Ectodermal cell (in vitro differentiated cells): ENCODE measurements around the gene PYDC2.
"Not testable (repeated sequence)": the region's sequence is repeated elsewhere in the genome, so short reads cannot be mapped to it uniquely, and the experiment has no call there.

Source experiments
- H3K27ac ChIP-seq: 2 replicates; pipeline ENCODE4 v1.7.0; 2013; ENCODE audit warnings: mild to moderate bottlenecking, low read depth, low read length; ENCODE audit not compliant: insufficient read depth, poor library complexity, severe bottlenecking
- H3K27me3 ChIP-seq: 2 replicates; pipeline ENCODE4 v1.7.0; 2013; ENCODE audit warnings: mild to moderate bottlenecking, low read length; ENCODE audit not compliant: insufficient read depth, control insufficient read depth, poor library complexity, severe bottlenecking
- H3K36me3 ChIP-seq: one replicate; pipeline ENCODE4 v1.7.0; 2013; ENCODE audit warnings: low read length; ENCODE audit not compliant: control insufficient read depth, insufficient read depth
- H3K4me1 ChIP-seq: one replicate; pipeline ENCODE4 v1.7.0; 2013; ENCODE audit warnings: low read length; ENCODE audit not compliant: control insufficient read depth, insufficient read depth
- H3K4me3 ChIP-seq: 2 replicates; pipeline ENCODE4 v1.7.0; 2013; ENCODE audit warnings: low read depth, low read length, control low read depth; ENCODE audit not compliant: insufficient read depth
- H3K9me3 ChIP-seq: 2 replicates; pipeline ENCODE4 v1.7.0; 2013; ENCODE audit warnings: mild to moderate bottlenecking, low read length, moderate library complexity; ENCODE audit not compliant: control insufficient read depth
- WGBS, 2 experiments: methylation state at CpG; one replicate each; pipeline ENCODE4 v1.1.7; 2013; ENCODE audit warnings: missing lambda C conversion rate in 2 of 2; 5-methylcytosine and 5-hydroxymethylcytosine counted together

The PYDC2 gene

GRCh38 chr3:191455257-191455952 is 5.6 kb upstream of the PYDC2 start:
- Histone ChIP-seq H3K36me3 (no peaks in the 10 kb centered on the region), H3K9me3 (no peaks in the 10 kb centered on the region), H3K4me3 (no peak overlapping the region), H3K27me3 (no peaks in the 10 kb centered on the region), H3K27ac (no peak overlapping the region), H3K4me1 (no peaks in the 10 kb centered on the region)
- 77 to 79% methylated on average over 3 of the region's 3 CpGs for WGBS, 2 experiments

GRCh38 chr3:191460360-191460759 is 603 bp upstream of the PYDC2 start:
- no peak overlapping the region for H3K4me3 ChIP-seq
- H3K4me1 ChIP-seq = no peaks in the 10 kb centered on the region
- H3K36me3 ChIP-seq = no peaks in the 10 kb centered on the region
- H3K27me3 ChIP-seq = no peaks in the 10 kb centered on the region
- H3K9me3 ChIP-seq = no peaks in the 10 kb centered on the region
- WGBS, 2 experiments = 91 to 96% methylated on average over 2 of the region's 2 CpGs
- H3K27ac ChIP-seq = no peak overlapping the region

GRCh38 chr3:191470080-191470479 is 9.1 kb downstream of the PYDC2 start:
- Histone ChIP-seq H3K27me3 (no peaks in the 10 kb centered on the region), H3K9me3 (no peaks in the 10 kb centered on the region), H3K4me3 (no peak overlapping the region), H3K4me1 (no peaks in the 10 kb centered on the region), H3K36me3 (no peaks in the 10 kb centered on the region), H3K27ac (no peak overlapping the region)

GRCh38 chr3:191470545-191470944 is 9.6 kb downstream of the PYDC2 start:
- no peak overlapping the region for H3K4me3 ChIP-seq
- H3K27me3 ChIP-seq = no peaks in the 10 kb centered on the region
- no peak overlapping the region for H3K27ac ChIP-seq
- no peaks in the 10 kb centered on the region for H3K36me3 ChIP-seq
- no peaks in the 10 kb centered on the region for H3K9me3 ChIP-seq
- 86 to 91% methylated on average over 1 to 2 of the region's 2 CpGs for WGBS, 2 experiments
- no peaks in the 10 kb centered on the region for H3K4me1 ChIP-seq

GRCh38 chr3:191473661-191474198 is 12.8 kb downstream of the PYDC2 start:
- 96 to 97% methylated on average over 4 of the region's 4 CpGs for WGBS, 2 experiments
- no peaks in the 10 kb centered on the region for H3K4me1 ChIP-seq
- H3K9me3 ChIP-seq = no peaks in the 10 kb centered on the region
- no peak overlapping the region for H3K4me3 ChIP-seq
- H3K27ac ChIP-seq = no peak overlapping the region
- no peaks in the 10 kb centered on the region for H3K36me3 ChIP-seq
- H3K27me3 ChIP-seq = no peaks in the 10 kb centered on the region

GRCh38 chr3:191476066-191476772 is 15.3 kb downstream of the PYDC2 start:
- Histone ChIP-seq H3K36me3 (no peaks in the 10 kb centered on the region), H3K27ac (no peak overlapping the region), H3K27me3 (no peaks in the 10 kb centered on the region)

GRCh38 chr3:191483994-191484393 is 23.0 kb downstream of the PYDC2 start:
- H3K36me3 ChIP-seq, H3K4me1 ChIP-seq, H3K4me3 ChIP-seq, H3K27ac ChIP-seq, H3K9me3 ChIP-seq, H3K27me3 ChIP-seq: not testable (repeated sequence)
- WGBS, 2 experiments = 91 to 93% methylated on average over 2 of the region's 2 CpGs

More at GRCh38 chr3:191476066-191476772, 15.3 kb downstream of the PYDC2 start:
- 78 to 82% methylated on average over 4 of the region's 4 CpGs for WGBS, 2 experiments
- no peak overlapping the region for H3K4me3 ChIP-seq
- no peaks in the 10 kb centered on the region for H3K9me3 ChIP-seq
- H3K4me1 ChIP-seq = no peaks in the 10 kb centered on the region

GRCh38 chr3:191484461-191484860 is 23.5 kb downstream of the PYDC2 start:
- no peaks in the 10 kb centered on the region for H3K27me3 ChIP-seq
- no peaks in the 10 kb centered on the region for H3K9me3 ChIP-seq
- no peaks in the 10 kb centered on the region for H3K4me1 ChIP-seq
- H3K4me3 ChIP-seq = no peak overlapping the region
- H3K27ac ChIP-seq = no peak overlapping the region
- WGBS, 2 experiments = 93 to 97% methylated on average over 3 of the region's 3 CpGs
- H3K36me3 ChIP-seq = no peaks in the 10 kb centered on the region

GRCh38 chr3:191492601-191493000 is 31.6 kb downstream of the PYDC2 start:
- Histone ChIP-seq H3K9me3 (no peaks in the 10 kb centered on the region), H3K4me3 (no peak overlapping the region), H3K27ac (no peak overlapping the region), H3K36me3 (no peaks in the 10 kb centered on the region), H3K27me3 (no peaks in the 10 kb centered on the region), H3K4me1 (peaks cover 4% of the 10 kb centered on the region)
- 95 to 100% methylated on average over 1 of the region's 1 CpG for WGBS, 2 experiments

GRCh38 chr3:191493336-191493735 is 32.4 kb downstream of the PYDC2 start:
- no peaks in the 10 kb centered on the region for H3K9me3 ChIP-seq
- no peaks in the 10 kb centered on the region for H3K36me3 ChIP-seq
- H3K27ac ChIP-seq = no peak overlapping the region
- H3K4me3 ChIP-seq = no peak overlapping the region
- no peaks in the 10 kb centered on the region for H3K27me3 ChIP-seq
- peaks cover 4% of the 10 kb centered on the region for H3K4me1 ChIP-seq
